WTC11 (cell line): ENCODE data around the gene CAMTA1. TPM values are rescaled to one million over a fixed set of nuclear protein-coding genes. Genes with fewer than 3 reads are reported as not detected.

Experiments
- ATAC-seq: fragments of 200-7000 bp; cut with Tn5 transposase; 2 replicates; pipeline ENCODE4 v1.10.0; 2021; ENCODE audit warnings: mild to moderate bottlenecking, moderate library complexity
- CTCF ChIA-PET: fragments of 300-600 bp; sonication (Branson Sonifier 250); formaldehyde crosslinking; loops from one replicate; lab custom pipeline; 2021; ENCODE audit warnings: antibody characterized with exemption; lab: Charles Lee
- POLR2A ChIA-PET: fragments of 350-600 bp; sonication (Branson Sonifier 250); formaldehyde crosslinking; loops from one replicate; lab custom pipeline; 2021; ENCODE audit warnings: antibody characterized with exemption; lab: Charles Lee
- DNase-seq: peaks from one replicate; pipeline ENCODE4 v3.0.0; 2021; ENCODE audit warnings: low spot score
- H3K27ac Mint-ChIP-seq: 2 replicates; pipeline ENCODE4 v1.8.0; 2021; ENCODE audit warnings: mixed read lengths
- H3K27me3 Mint-ChIP-seq: 2 replicates; pipeline ENCODE4 v1.8.0; 2021; ENCODE audit warnings: low read depth, mild to moderate bottlenecking, moderate library complexity, mixed read lengths
- H3K36me3 Mint-ChIP-seq: 2 replicates; pipeline ENCODE4 v1.8.0; 2021; ENCODE audit warnings: mixed read lengths
- H3K4me1 Mint-ChIP-seq: 2 replicates; pipeline ENCODE4 v1.8.0; 2022; ENCODE audit warnings: mixed read lengths
- H3K4me3 Mint-ChIP-seq: 2 replicates; pipeline ENCODE4 v1.8.0; 2021; ENCODE audit warnings: mild to moderate bottlenecking, moderate library complexity, mixed read lengths
- H3K9me3 Mint-ChIP-seq: 2 replicates; pipeline ENCODE4 v1.8.0; 2021; ENCODE audit warnings: mixed read lengths
- CBFB ChIP-seq: sonication (generic); formaldehyde crosslinking; IDR thresholded peaks from 2 replicates; pipeline ENCODE4 v1.8.1; 2022; ENCODE audit warnings: mild to moderate bottlenecking, low read depth, missing genetic modification reagents
- ESRRA ChIP-seq: sonication (generic); formaldehyde crosslinking; IDR thresholded peaks from 2 replicates; pipeline ENCODE4 v1.8.1; 2022; ENCODE audit warnings: mild to moderate bottlenecking, missing genetic modification reagents, borderline replicate concordance
- KAT7 ChIP-seq: sonication (generic); formaldehyde crosslinking; IDR thresholded peaks from 2 replicates; pipeline ENCODE4 v1.8.1; 2023; ENCODE audit warnings: missing genetic modification reagents, mild to moderate bottlenecking, borderline replicate concordance
- NFATC4 ChIP-seq: fragments of 250-450 bp; sonication (Bioruptor Pico); IDR thresholded peaks from 2 replicates; pipeline ENCODE4 v1.9.0; 2021; ENCODE audit warnings: mild to moderate bottlenecking
- RORB ChIP-seq: fragments of 250-450 bp; sonication (Bioruptor Pico); IDR thresholded peaks from 2 replicates; pipeline ENCODE4 v1.9.0; 2021; ENCODE audit warnings: mild to moderate bottlenecking
- SOX15 ChIP-seq: fragments of 250-450 bp; sonication (Bioruptor Pico); IDR thresholded peaks from 2 replicates; pipeline ENCODE4 v1.9.0; 2021; ENCODE audit warnings: mild to moderate bottlenecking
- total RNA-seq: library from RNA; stranded (reverse); gene quantifications from 3 replicates; pipeline ENCODE4 v1.2.3, GENCODE V29; 2021
- TF ChIP-seq, protein P1 (sequence below): sonication (generic); formaldehyde crosslinking; IDR thresholded peaks from 2 replicates; pipeline ENCODE4 v1.8.0; 2022; ENCODE audit warnings: mild to moderate bottlenecking, missing genetic modification reagents
- TF ChIP-seq, protein P2 (sequence below): sonication (generic); formaldehyde crosslinking; IDR thresholded peaks from 2 replicates; pipeline ENCODE4 v1.8.0; 2022; ENCODE audit warnings: mild to moderate bottlenecking, missing genetic modification reagents
- TF ChIP-seq, protein P3 (sequence below): sonication (generic); formaldehyde crosslinking; IDR thresholded peaks from 2 replicates; pipeline ENCODE4 v1.8.0; 2022; ENCODE audit warnings: missing genetic modification reagents
- TF ChIP-seq, protein P4 (sequence below): fragments of 250-450 bp; sonication (Bioruptor Pico); IDR thresholded peaks from 2 replicates; pipeline ENCODE4 v1.8.0; 2021; ENCODE audit warnings: mild to moderate bottlenecking
- TF ChIP-seq, protein P5 (sequence below): sonication (generic); formaldehyde crosslinking; IDR thresholded peaks from 2 replicates; pipeline ENCODE4 v1.8.1; 2023; ENCODE audit warnings: mild to moderate bottlenecking, missing genetic modification reagents, borderline replicate concordance
- TF ChIP-seq, protein P6 (sequence below): fragments of 200-600 bp; IDR thresholded peaks from 2 replicates; pipeline ENCODE4 v1.8.0; 2022; ENCODE audit warnings: antibody characterized with exemption
- TF ChIP-seq, protein P7 (sequence below): sonication (generic); formaldehyde crosslinking; IDR thresholded peaks from 2 replicates; pipeline ENCODE4 v1.8.0; 2023; ENCODE audit warnings: missing genetic modification reagents
- TF ChIP-seq, protein P8 (sequence below): sonication (generic); formaldehyde crosslinking; IDR thresholded peaks from 2 replicates; pipeline ENCODE4 v1.8.0; 2022; ENCODE audit warnings: mild to moderate bottlenecking, missing genetic modification reagents
- TF ChIP-seq, protein P9 (sequence below): sonication (generic); formaldehyde crosslinking; IDR thresholded peaks from 2 replicates; pipeline ENCODE4 v1.8.1; 2022; ENCODE audit warnings: missing genetic modification reagents, borderline replicate concordance

The CAMTA1 gene
- total RNA-seq, 1 experiment from 2014 or later: 86.4 TPM

DNA sequence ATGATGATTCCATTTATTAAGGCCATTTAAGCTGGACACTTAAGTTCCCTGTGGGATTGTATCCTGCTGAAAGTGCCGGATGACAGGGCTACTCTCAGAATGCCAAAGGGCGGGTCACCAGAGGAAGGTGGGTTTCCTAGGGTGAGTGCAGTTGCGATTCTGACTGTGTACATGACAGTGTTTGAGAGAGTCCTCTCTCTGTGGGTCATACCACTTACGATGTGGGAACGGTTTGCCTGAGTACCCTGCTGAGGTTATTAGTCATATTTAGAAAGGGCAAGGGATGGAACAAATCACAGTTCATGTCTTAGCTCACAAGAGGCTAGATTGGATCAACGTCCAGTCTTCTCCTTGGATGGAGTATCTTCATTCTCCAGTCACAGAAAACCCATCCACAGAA lies 461.9 kb downstream of the CAMTA1 start:
- CTCF ChIA-PET: interaction anchor here (0.6 kb wide), 1 partner anchor 293 kb away, joined by 3 read pairs; no protein-coding TSS in a partner anchor
- Mint-ChIP-seq H3K9me3 (peaks cover 8% of the 10 kb centered on the region), H3K27ac (no peak overlapping the region), H3K4me1 (peaks cover 3% of the 10 kb centered on the region; the same call in 1 of the 2 replicates), H3K36me3 (no peaks in the 10 kb centered on the region)
- no peak for ATAC-seq
- DNase-seq: no peak
- POLR2A ChIA-PET: no interaction called here
- TF ChIP-seq, protein P1, sequence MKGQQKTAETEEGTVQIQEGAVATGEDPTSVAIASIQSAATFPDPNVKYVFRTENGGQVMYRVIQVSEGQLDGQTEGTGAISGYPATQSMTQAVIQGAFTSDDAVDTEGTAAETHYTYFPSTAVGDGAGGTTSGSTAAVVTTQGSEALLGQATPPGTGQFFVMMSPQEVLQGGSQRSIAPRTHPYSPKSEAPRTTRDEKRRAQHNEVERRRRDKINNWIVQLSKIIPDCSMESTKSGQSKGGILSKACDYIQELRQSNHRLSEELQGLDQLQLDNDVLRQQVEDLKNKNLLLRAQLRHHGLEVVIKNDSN (CRISPR knock-in tag): no peak
- TF ChIP-seq, protein P2, sequence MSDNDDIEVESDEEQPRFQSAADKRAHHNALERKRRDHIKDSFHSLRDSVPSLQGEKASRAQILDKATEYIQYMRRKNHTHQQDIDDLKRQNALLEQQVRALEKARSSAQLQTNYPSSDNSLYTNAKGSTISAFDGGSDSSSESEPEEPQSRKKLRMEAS (CRISPR knock-in tag): no peak
- TF ChIP-seq ESRRA: no peak
- TF ChIP-seq, all 79 proteins: peak for 0
- Mint-ChIP-seq H3K27me3 (no peaks in the 10 kb centered on the region), H3K4me3 (no peak overlapping the region)

DNA sequence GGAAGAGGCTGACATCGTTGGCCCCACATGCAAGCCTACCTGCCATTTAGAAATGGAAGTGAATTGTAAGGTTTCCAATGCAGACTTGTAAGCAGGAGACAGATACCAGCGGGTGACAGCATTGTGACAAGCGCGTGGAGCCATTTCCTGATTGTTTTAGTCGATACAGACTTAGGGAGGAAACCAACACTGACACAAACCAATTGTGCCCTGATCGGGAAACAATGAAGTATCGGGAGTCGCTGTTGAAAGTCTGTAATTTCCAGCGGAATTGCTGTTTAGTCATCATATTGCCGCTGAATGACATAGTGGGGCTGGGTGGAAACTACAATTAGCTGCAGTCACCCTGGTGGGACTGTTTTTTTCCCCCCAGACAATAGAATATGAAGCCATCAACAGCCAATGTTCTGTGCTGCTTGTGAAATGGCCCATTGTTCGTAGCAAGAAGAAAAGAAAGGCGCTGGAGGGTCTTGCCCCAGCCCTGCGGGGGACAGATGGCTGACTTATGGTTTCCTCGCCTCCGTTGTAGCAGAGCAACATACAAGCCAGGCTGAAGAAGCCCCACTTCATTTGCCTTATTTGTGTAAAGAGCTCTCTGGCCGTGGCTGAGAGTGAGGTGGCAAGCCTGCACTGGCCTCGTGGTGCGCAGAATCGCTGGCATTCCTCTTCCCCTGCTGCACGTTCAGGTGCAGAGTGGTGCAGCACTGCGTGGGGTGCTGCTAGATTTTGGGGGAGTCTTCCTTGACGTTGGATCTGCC lies 462.7 kb downstream of the CAMTA1 start:
- H3K4me1 Mint-ChIP-seq: peaks cover 9% of the 10 kb centered on the region; the same call in 1 of the 2 replicates
- no peaks in the 10 kb centered on the region for H3K27me3 Mint-ChIP-seq
- TF ChIP-seq KAT7 (no peak), RORB (CRISPR knock-in tag) (no peak), NFATC4 (CRISPR knock-in tag) (no peak), SOX15 (CRISPR knock-in tag) (no peak), CBFB (CRISPR knock-in tag) (no peak)
- TF ChIP-seq, protein P3, sequence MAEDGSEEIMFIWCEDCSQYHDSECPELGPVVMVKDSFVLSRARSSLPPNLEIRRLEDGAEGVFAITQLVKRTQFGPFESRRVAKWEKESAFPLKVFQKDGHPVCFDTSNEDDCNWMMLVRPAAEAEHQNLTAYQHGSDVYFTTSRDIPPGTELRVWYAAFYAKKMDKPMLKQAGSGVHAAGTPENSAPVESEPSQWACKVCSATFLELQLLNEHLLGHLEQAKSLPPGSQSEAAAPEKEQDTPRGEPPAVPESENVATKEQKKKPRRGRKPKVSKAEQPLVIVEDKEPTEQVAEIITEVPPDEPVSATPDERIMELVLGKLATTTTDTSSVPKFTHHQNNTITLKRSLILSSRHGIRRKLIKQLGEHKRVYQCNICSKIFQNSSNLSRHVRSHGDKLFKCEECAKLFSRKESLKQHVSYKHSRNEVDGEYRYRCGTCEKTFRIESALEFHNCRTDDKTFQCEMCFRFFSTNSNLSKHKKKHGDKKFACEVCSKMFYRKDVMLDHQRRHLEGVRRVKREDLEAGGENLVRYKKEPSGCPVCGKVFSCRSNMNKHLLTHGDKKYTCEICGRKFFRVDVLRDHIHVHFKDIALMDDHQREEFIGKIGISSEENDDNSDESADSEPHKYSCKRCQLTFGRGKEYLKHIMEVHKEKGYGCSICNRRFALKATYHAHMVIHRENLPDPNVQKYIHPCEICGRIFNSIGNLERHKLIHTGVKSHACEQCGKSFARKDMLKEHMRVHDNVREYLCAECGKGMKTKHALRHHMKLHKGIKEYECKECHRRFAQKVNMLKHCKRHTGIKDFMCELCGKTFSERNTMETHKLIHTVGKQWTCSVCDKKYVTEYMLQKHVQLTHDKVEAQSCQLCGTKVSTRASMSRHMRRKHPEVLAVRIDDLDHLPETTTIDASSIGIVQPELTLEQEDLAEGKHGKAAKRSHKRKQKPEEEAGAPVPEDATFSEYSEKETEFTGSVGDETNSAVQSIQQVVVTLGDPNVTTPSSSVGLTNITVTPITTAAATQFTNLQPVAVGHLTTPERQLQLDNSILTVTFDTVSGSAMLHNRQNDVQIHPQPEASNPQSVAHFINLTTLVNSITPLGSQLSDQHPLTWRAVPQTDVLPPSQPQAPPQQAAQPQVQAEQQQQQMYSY (CRISPR knock-in tag): no peak
- TF ChIP-seq, protein P4, sequence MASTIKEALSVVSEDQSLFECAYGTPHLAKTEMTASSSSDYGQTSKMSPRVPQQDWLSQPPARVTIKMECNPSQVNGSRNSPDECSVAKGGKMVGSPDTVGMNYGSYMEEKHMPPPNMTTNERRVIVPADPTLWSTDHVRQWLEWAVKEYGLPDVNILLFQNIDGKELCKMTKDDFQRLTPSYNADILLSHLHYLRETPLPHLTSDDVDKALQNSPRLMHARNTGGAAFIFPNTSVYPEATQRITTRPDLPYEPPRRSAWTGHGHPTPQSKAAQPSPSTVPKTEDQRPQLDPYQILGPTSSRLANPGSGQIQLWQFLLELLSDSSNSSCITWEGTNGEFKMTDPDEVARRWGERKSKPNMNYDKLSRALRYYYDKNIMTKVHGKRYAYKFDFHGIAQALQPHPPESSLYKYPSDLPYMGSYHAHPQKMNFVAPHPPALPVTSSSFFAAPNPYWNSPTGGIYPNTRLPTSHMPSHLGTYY (CRISPR knock-in tag): no peak
- TF ChIP-seq, protein P5, sequence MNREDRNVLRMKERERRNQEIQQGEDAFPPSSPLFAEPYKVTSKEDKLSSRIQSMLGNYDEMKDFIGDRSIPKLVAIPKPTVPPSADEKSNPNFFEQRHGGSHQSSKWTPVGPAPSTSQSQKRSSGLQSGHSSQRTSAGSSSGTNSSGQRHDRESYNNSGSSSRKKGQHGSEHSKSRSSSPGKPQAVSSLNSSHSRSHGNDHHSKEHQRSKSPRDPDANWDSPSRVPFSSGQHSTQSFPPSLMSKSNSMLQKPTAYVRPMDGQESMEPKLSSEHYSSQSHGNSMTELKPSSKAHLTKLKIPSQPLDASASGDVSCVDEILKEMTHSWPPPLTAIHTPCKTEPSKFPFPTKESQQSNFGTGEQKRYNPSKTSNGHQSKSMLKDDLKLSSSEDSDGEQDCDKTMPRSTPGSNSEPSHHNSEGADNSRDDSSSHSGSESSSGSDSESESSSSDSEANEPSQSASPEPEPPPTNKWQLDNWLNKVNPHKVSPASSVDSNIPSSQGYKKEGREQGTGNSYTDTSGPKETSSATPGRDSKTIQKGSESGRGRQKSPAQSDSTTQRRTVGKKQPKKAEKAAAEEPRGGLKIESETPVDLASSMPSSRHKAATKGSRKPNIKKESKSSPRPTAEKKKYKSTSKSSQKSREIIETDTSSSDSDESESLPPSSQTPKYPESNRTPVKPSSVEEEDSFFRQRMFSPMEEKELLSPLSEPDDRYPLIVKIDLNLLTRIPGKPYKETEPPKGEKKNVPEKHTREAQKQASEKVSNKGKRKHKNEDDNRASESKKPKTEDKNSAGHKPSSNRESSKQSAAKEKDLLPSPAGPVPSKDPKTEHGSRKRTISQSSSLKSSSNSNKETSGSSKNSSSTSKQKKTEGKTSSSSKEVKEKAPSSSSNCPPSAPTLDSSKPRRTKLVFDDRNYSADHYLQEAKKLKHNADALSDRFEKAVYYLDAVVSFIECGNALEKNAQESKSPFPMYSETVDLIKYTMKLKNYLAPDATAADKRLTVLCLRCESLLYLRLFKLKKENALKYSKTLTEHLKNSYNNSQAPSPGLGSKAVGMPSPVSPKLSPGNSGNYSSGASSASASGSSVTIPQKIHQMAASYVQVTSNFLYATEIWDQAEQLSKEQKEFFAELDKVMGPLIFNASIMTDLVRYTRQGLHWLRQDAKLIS (CRISPR knock-in tag): no peak
- TF ChIP-seq, protein P6, sequence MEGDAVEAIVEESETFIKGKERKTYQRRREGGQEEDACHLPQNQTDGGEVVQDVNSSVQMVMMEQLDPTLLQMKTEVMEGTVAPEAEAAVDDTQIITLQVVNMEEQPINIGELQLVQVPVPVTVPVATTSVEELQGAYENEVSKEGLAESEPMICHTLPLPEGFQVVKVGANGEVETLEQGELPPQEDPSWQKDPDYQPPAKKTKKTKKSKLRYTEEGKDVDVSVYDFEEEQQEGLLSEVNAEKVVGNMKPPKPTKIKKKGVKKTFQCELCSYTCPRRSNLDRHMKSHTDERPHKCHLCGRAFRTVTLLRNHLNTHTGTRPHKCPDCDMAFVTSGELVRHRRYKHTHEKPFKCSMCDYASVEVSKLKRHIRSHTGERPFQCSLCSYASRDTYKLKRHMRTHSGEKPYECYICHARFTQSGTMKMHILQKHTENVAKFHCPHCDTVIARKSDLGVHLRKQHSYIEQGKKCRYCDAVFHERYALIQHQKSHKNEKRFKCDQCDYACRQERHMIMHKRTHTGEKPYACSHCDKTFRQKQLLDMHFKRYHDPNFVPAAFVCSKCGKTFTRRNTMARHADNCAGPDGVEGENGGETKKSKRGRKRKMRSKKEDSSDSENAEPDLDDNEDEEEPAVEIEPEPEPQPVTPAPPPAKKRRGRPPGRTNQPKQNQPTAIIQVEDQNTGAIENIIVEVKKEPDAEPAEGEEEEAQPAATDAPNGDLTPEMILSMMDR: no peak
- TF ChIP-seq, protein P7, sequence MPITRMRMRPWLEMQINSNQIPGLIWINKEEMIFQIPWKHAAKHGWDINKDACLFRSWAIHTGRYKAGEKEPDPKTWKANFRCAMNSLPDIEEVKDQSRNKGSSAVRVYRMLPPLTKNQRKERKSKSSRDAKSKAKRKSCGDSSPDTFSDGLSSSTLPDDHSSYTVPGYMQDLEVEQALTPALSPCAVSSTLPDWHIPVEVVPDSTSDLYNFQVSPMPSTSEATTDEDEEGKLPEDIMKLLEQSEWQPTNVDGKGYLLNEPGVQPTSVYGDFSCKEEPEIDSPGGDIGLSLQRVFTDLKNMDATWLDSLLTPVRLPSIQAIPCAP: no peak
- TF ChIP-seq, protein P8, sequence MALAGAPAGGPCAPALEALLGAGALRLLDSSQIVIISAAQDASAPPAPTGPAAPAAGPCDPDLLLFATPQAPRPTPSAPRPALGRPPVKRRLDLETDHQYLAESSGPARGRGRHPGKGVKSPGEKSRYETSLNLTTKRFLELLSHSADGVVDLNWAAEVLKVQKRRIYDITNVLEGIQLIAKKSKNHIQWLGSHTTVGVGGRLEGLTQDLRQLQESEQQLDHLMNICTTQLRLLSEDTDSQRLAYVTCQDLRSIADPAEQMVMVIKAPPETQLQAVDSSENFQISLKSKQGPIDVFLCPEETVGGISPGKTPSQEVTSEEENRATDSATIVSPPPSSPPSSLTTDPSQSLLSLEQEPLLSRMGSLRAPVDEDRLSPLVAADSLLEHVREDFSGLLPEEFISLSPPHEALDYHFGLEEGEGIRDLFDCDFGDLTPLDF (CRISPR knock-in tag): no peak
- TF ChIP-seq, protein P9, sequence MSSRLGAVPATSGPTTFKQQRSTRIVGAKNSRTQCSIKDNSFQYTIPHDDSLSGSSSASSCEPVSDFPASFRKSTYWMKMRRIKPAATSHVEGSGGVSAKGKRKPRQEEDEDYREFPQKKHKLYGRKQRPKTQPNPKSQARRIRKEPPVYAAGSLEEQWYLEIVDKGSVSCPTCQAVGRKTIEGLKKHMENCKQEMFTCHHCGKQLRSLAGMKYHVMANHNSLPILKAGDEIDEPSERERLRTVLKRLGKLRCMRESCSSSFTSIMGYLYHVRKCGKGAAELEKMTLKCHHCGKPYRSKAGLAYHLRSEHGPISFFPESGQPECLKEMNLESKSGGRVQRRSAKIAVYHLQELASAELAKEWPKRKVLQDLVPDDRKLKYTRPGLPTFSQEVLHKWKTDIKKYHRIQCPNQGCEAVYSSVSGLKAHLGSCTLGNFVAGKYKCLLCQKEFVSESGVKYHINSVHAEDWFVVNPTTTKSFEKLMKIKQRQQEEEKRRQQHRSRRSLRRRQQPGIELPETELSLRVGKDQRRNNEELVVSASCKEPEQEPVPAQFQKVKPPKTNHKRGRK (CRISPR knock-in tag): no peak
- no peak overlapping the region for H3K4me3 Mint-ChIP-seq
- DNase-seq: no peak
- CTCF ChIA-PET: interaction anchor here (0.7 kb wide), 1 partner anchor 40 kb away, joined by 3 read pairs; no protein-coding TSS in a partner anchor
- POLR2A ChIA-PET: no interaction called here
- H3K9me3 Mint-ChIP-seq: peaks cover 7% of the 10 kb centered on the region
- no peak for ATAC-seq
- no peak overlapping the region; the same call in 1 of the 2 replicates for H3K27ac Mint-ChIP-seq
- no peaks in the 10 kb centered on the region for H3K36me3 Mint-ChIP-seq
